ENCODE measurements around the gene DCAF6.
"Not testable (repeated sequence)": the region's sequence is repeated elsewhere in the genome, so short reads cannot be mapped to it uniquely, and the experiment has no call there.

DCAF6 gene

GRCh38 chr1:167936068-167936929 lies at the start of gene DCAF6:
DCAF6 (plus strand) TSS chr1:167936683; CDS start chr1:167936912, 229 bp downstream.
- DNase-seq: peak; percentile 88 to 93

GRCh38 chr1:167887187-167887586 lies 49.3 kb upstream of the DCAF6 start:
- DNase-seq: not testable (repeated sequence)

- DNase-seq: no peak
Observed at GRCh38 chr1:167890400-167890799, 46.1 kb upstream of the DCAF6 start.

GRCh38 chr1:167893798-167894197 lies 42.7 kb upstream of the DCAF6 start:
- DNase-seq: no peak

GRCh38 chr1:167898578-167899222 lies 37.8 kb upstream of the DCAF6 start:
- no peak for DNase-seq

- no peak for DNase-seq
Observed at GRCh38 chr1:167899253-167899681, 37.2 kb upstream of the DCAF6 start.

GRCh38 chr1:167900907-167901306 lies 35.6 kb upstream of the DCAF6 start:
- DNase-seq: no peak

GRCh38 chr1:167904652-167905130 lies 31.8 kb upstream of the DCAF6 start:
- DNase-seq: no peak

GRCh38 chr1:167905182-167905581 lies 31.3 kb upstream of the DCAF6 start:
- DNase-seq: no peak

GRCh38 chr1:167905671-167906070 lies 30.8 kb upstream of the DCAF6 start:
- DNase-seq: no peak

- DNase-seq: no peak
Observed at GRCh38 chr1:167909691-167910180, 26.7 kb upstream of the DCAF6 start.

- no peak for DNase-seq
Observed at GRCh38 chr1:167910530-167910929, 26.0 kb upstream of the DCAF6 start.

GRCh38 chr1:167911413-167911812 lies 25.1 kb upstream of the DCAF6 start:
- DNase-seq: no peak

GRCh38 chr1:167912294-167912693 lies 24.2 kb upstream of the DCAF6 start:
- DNase-seq: no peak

GRCh38 chr1:167913895-167914496 lies 22.5 kb upstream of the DCAF6 start, which contains the start of gene ADCY10:
ADCY10 (minus strand) TSS chr1:167914134; CDS start chr1:167905140, 8,994 bp downstream.
- DNase-seq: no peak

- DNase-seq: no peak
Observed at GRCh38 chr1:167915569-167915968, 20.9 kb upstream of the DCAF6 start.

- DNase-seq: no peak
Observed at GRCh38 chr1:167916766-167917511, 19.5 kb upstream of the DCAF6 start.

GRCh38 chr1:167922023-167922422 lies 14.5 kb upstream of the DCAF6 start:
- DNase-seq: no peak

- DNase-seq: no peak
Observed at GRCh38 chr1:167922611-167923074, 13.8 kb upstream of the DCAF6 start.

GRCh38 chr1:167923324-167924056 lies 13.0 kb upstream of the DCAF6 start:
- no peak for DNase-seq

- no peak for DNase-seq
Observed at GRCh38 chr1:167924102-167924501, 12.4 kb upstream of the DCAF6 start.
